Gastroesophageal sphincter (tissue), 4 donors: ENCODE measurements around the gene SLC25A28. TPM values are rescaled to one million over a fixed set of nuclear protein-coding genes. Genes with fewer than 3 reads are reported as not detected.

Source experiments
- ATAC-seq: fragments of 150-250 bp; one replicate; pipeline ENCODE4 v1.9.1; 2016; ENCODE audit warnings: mild to moderate bottlenecking, moderate library complexity
- H3K27ac ChIP-seq, 4 donors: fragments of 200-600 bp; sonication (generic) in 3 of 4; 1 replicate in 3 of 4; 2 replicates in 1 of 4; pipeline ENCODE4 v1.5.1; 2016 to 2019
- H3K27me3 ChIP-seq: fragments of 200-600 bp; sonication (generic); one replicate; pipeline ENCODE4 v1.5.1; 2019
- H3K36me3 ChIP-seq, 2 donors: fragments of 200-600 bp; sonication (generic); one replicate each; pipeline ENCODE4 v1.5.1; 2019; ENCODE audit warnings: control low read depth in 1 of 2
- H3K4me1 ChIP-seq, 3 donors: fragments of 200-600 bp; sonication (generic); 1 replicate in 2 of 3; 2 replicates in 1 of 3; pipeline ENCODE4 v1.5.1; 2016 to 2019; ENCODE audit warnings: control low read depth in 2 of 3
- H3K4me3 ChIP-seq, 2 donors: fragments of 200-600 bp; sonication (generic); one replicate each; pipeline ENCODE4 v1.5.1; 2019; ENCODE audit warnings: mild to moderate bottlenecking in 1 of 2, moderate library complexity in 1 of 2
- H3K9me3 ChIP-seq, 3 donors: fragments of 200-600 bp; sonication (generic); one replicate each; pipeline ENCODE4 v1.5.1; 2017 to 2019; ENCODE audit warnings: control low read depth in 2 of 3
- EP300 ChIP-seq: sonication (generic); formaldehyde crosslinking; IDR thresholded peaks from one replicate; pipeline ENCODE4 v1.6.1; 2017; ENCODE audit warnings: antibody characterized with exemption, mild to moderate bottlenecking
- POLR2A ChIP-seq, 2 donors: fragments of 450-650 bp; IDR thresholded peaks; one replicate each; pipeline ENCODE4 v1.6.1; 2017; ENCODE audit warnings: antibody characterized with exemption in 2 of 2, mild to moderate bottlenecking in 2 of 2, moderate library complexity in 1 of 2
- POLR2AphosphoS5 ChIP-seq: sonication (generic); formaldehyde crosslinking; IDR thresholded peaks from one replicate; pipeline ENCODE4 v1.6.1; 2017; ENCODE audit warnings: antibody characterized with exemption
- WGBS, 2 donors: methylation state at CpG; one replicate each; pipeline ENCODE4 v1.1.5; 2018; ENCODE audit warnings: low coverage in 1 of 2; 5-methylcytosine and 5-hydroxymethylcytosine counted together
- total RNA-seq, 4 donors: library from RNA; depleted of rRNA; stranded (reverse); fragments of >200 nt; gene quantifications; one replicate each; pipeline ENCODE4 v1.1.0, GENCODE V29; 2016
- TF ChIP-seq, protein P1 (sequence below), 4 experiments: fragments of 200-600 bp in 2 of 4; fragments of 450-650 bp in 2 of 4; sonication (generic) in 1 of 4; IDR thresholded peaks; one replicate each; pipeline ENCODE4 v1.5.1; 2017 to 2019; ENCODE audit warnings: antibody characterized with exemption in 4 of 4, mild to moderate bottlenecking in 2 of 4, moderate library complexity in 2 of 4

SLC25A28 gene
- total RNA-seq, 4 donors from 2014 or later: 18.6 to 55.6 (median 33.3) TPM

GRCh38 chr10:99590799-99591198 is 29.4 kb downstream of the SLC25A28 start:
- ATAC-seq: no peak
- H3K27ac ChIP-seq: no peak overlapping the region
- 73 to 85% methylated on average over 4 to 6 of the region's 7 CpGs for WGBS, 2 donors
- H3K4me3 ChIP-seq: no peak overlapping the region
- H3K9me3 ChIP-seq: no peaks in the 10 kb centered on the region
- no peaks in the 10 kb centered on the region for H3K36me3 ChIP-seq
- H3K4me1 ChIP-seq: no peaks in the 10 kb centered on the region
- H3K27me3 ChIP-seq: peaks cover 10% of the 10 kb centered on the region
- TF ChIP-seq EP300: no peak
- TF ChIP-seq, protein P1, sequence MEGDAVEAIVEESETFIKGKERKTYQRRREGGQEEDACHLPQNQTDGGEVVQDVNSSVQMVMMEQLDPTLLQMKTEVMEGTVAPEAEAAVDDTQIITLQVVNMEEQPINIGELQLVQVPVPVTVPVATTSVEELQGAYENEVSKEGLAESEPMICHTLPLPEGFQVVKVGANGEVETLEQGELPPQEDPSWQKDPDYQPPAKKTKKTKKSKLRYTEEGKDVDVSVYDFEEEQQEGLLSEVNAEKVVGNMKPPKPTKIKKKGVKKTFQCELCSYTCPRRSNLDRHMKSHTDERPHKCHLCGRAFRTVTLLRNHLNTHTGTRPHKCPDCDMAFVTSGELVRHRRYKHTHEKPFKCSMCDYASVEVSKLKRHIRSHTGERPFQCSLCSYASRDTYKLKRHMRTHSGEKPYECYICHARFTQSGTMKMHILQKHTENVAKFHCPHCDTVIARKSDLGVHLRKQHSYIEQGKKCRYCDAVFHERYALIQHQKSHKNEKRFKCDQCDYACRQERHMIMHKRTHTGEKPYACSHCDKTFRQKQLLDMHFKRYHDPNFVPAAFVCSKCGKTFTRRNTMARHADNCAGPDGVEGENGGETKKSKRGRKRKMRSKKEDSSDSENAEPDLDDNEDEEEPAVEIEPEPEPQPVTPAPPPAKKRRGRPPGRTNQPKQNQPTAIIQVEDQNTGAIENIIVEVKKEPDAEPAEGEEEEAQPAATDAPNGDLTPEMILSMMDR (IDR thresholded peaks at IDR 0.05): no peak
- no peak for TF ChIP-seq POLR2AphosphoS5
- TF ChIP-seq POLR2A (IDR thresholded peaks at IDR 0.05): no peak

DNA sequence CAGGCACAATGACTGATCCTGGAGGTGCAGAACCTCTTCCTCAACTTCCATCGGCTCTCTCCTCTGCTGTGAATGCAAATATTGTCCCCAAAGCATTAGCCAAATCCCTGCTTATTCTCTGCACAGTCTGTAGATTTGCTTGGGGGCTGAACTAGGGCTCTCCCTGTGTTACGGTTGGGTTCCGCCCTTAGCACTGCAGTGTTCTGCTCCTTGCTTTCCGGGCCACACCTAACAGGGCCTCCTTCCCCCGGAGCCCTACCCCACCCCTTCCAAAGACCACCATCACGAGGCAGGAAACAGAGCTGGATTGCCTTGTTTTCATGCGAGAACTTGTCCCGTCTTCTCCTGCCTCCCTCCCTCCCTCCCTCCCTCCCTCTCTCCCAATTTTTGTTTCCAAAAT is 36.6 kb downstream of the SLC25A28 start:
- H3K4me1 ChIP-seq: no peaks in the 10 kb centered on the region
- H3K27ac ChIP-seq: no peak overlapping the region
- TF ChIP-seq POLR2A (IDR thresholded peaks at IDR 0.05): no peak
- no peak for TF ChIP-seq POLR2AphosphoS5
- TF ChIP-seq, protein P1 (IDR thresholded peaks at IDR 0.05): no peak
- TF ChIP-seq EP300: no peak
- H3K9me3 ChIP-seq: no peaks in the 10 kb centered on the region
- no peak overlapping the region for H3K4me3 ChIP-seq
- peaks cover 51% of the 10 kb centered on the region for H3K27me3 ChIP-seq
- no peaks in the 10 kb centered on the region for H3K36me3 ChIP-seq
- no peak for ATAC-seq
- 45 to 54% methylated on average over 7 to 8 of the region's 8 CpGs for WGBS, 2 donors

DNA sequence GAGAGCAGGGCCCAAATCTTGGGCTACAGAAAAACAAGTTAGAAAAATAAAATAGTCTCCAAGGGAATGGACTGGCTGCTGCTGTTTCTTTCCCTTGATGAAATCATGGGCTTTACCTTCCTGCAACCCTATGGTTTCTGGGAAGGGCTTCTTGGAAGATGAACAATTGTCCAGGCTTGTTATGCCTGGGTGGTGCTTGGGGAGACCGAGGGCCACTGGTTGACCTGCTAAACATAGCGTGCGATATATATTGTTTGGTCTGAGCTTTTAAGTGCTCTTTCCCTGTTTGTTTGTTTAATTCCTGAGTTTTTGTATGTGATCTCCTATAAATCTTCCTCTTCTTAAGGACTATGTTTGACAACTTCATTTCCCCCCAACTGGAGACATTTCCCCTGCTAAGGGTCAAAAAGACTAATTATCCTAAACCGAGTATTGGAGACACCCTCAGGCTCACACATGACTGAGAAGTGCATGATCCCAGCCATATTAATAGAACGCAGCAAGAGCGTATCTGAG is 37.9 kb downstream of the SLC25A28 start:
- ATAC-seq: no peak
- TF ChIP-seq POLR2AphosphoS5 (no peak), POLR2A (IDR thresholded peaks at IDR 0.05) (no peak)
- no peak overlapping the region for H3K27ac ChIP-seq
- H3K4me3 ChIP-seq: no peak overlapping the region
- no peaks in the 10 kb centered on the region for H3K4me1 ChIP-seq
- H3K36me3 ChIP-seq: no peaks in the 10 kb centered on the region
- peaks cover 59% of the 10 kb centered on the region for H3K27me3 ChIP-seq
- WGBS, 2 donors: 31 to 50% methylated on average over 4 to 5 of the region's 6 CpGs
- H3K9me3 ChIP-seq: no peaks in the 10 kb centered on the region

DNA sequence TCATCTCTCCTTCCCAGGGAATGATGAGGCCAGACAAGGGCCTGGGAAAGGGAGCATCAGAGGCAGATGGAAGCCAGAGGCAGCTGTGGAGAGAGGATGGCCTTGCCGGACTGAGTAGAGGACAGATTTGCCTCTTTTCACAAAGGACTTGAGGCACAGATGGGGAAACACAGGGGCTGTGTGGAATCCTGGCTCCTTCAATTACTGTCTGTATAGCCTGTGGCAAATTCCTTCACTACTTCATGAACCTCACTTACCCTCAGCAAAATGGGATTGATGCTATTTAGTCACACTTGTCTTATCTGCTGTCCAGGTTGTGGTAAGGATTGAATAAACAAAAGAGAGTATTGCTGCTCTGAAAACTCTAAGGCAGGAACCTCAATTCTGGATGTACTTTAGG is 40.3 kb downstream of the SLC25A28 start:
- TF ChIP-seq POLR2AphosphoS5: no peak
- TF ChIP-seq, protein P1 (IDR thresholded peaks at IDR 0.05): no peak
- no peak for TF ChIP-seq POLR2A (IDR thresholded peaks at IDR 0.05)
- no peak for TF ChIP-seq EP300
- WGBS, 2 donors: no CpG with 5 or more reads among the region's 1 CpG

DNA sequence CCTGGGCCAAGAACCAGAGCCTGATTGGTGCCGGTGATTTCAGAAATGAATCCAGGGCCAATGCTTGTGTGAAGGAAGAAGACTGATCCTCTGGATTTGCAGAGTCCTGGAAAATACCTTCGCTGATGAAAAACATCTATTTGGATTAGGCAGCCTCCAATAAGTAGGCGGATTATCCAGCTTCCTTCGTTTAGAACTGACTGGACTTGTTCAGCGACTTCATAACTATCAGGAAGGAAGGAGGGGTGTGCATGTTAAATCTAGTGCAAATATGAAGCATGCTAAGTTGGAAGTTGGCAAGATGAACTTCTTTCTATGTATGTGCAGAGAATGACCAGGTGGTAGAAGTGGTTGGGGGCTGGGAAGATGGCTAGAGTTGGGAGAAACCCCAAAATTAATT is 46.4 kb downstream of the SLC25A28 start:
- no peak overlapping the region for H3K4me3 ChIP-seq
- TF ChIP-seq, protein P1 (IDR thresholded peaks at IDR 0.05): no peak
- TF ChIP-seq POLR2A (IDR thresholded peaks at IDR 0.05) (no peak), EP300 (no peak), POLR2AphosphoS5 (no peak)
- H3K36me3 ChIP-seq: no peaks in the 10 kb centered on the region
- WGBS, 2 donors: 59 to 87% methylated on average over 4 to 5 of the region's 5 CpGs
- no peaks in the 10 kb centered on the region for H3K4me1 ChIP-seq
- peaks cover 47% of the 10 kb centered on the region for H3K27me3 ChIP-seq
- H3K27ac ChIP-seq: no peak overlapping the region
- ATAC-seq: no peak
- no peaks in the 10 kb centered on the region for H3K9me3 ChIP-seq

More for the DNA sequence above, 40.3 kb downstream of the SLC25A28 start:
- Histone ChIP-seq H3K27ac (no peak overlapping the region), H3K36me3 (no peaks in the 10 kb centered on the region), H3K4me1 (no peaks in the 10 kb centered on the region), H3K27me3 (peaks cover 57% of the 10 kb centered on the region), H3K4me3 (no peak overlapping the region), H3K9me3 (no peaks in the 10 kb centered on the region)
- no peak for ATAC-seq
